Erythroblast (primary cell): Measurements from ENCODE around the gene CCDC57.
A peak's percentile ranks its signal among the peaks of the same experiment; 100 is the strongest.

Experiments
- GATA1 ChIP-seq: IDR thresholded peaks from 2 replicates; pipeline ENCODE4 v1.6.1; 2011; ENCODE audit warnings: low read depth, mild to moderate bottlenecking, control low read depth, low read length, moderate library complexity
- POLR2A ChIP-seq: IDR thresholded peaks from 2 replicates; pipeline ENCODE4 v1.6.1; 2011; ENCODE audit warnings: mild to moderate bottlenecking, low read length

DNA sequence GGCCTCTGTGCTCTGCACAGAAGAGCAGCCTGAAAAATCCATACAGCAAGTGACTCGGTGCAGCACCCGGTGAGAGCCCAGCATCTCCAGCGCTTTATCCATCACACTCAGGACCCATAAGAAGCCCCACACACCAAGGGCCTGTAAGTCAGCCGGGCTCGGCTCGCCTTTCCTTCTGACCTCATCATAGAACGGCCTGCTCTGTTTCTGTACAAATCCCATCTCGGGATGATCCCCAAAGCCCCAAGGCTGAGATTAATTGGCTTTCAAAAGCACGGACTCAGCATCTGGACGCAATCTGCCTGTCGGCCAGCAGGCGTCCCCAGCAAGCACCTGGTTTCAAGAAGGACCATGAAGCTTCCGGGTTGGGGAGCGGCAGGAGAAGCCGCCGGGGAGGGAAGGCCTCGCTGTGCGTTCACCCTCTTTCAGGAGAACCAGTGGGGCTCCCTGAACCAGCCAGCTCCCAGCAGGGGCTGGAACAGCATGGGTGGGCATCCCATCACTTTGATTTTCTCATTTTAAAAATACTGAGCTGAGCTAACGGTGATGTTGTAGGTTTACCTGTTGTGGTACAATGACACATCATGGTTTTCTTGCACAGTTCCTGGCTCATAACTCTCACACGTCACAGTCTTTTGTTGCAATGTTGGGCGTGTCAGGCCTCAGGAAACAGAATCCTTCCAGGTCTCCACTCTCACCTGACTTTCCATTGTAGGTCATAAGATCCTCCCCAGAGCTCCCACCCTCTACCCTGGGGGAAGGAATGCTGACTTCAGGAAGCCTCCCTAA, 6.7 kb downstream of the CCDC57 start:
- peak; percentile 86 for TF ChIP-seq POLR2A
- TF ChIP-seq GATA1 = no peak
